GM10248 (cell line): Measurements from ENCODE around the gene RNF144A.

Experiments used
- CTCF ChIA-PET: fragments of 300-600 bp; sonication (Branson Sonifier 250); formaldehyde crosslinking; extraction: SDS; loops from one replicate; lab custom pipeline; 2021; ENCODE audit warnings: antibody characterized with exemption; lab: Yijun Ruan, JAX
- POLR2A ChIA-PET: fragments of 350-650 bp; sonication (Branson Sonifier 250); formaldehyde crosslinking; extraction: SDS; loops from one replicate; lab custom pipeline; 2020; ENCODE audit warnings: antibody characterized with exemption; lab: Yijun Ruan, JAX
- DNase-seq: peaks from one replicate; pipeline ENCODE4 v3.0.0; 2012; ENCODE audit errors: extremely low spot score
- TF ChIP-seq, protein P1 (sequence below): IDR thresholded peaks from 2 replicates; pipeline ENCODE4 v1.5.1; 2012; ENCODE audit warnings: mild to moderate bottlenecking, low read depth; ENCODE audit errors: extremely low read depth, missing control alignments, control extremely low read depth

Gene RNF144A

DNA sequence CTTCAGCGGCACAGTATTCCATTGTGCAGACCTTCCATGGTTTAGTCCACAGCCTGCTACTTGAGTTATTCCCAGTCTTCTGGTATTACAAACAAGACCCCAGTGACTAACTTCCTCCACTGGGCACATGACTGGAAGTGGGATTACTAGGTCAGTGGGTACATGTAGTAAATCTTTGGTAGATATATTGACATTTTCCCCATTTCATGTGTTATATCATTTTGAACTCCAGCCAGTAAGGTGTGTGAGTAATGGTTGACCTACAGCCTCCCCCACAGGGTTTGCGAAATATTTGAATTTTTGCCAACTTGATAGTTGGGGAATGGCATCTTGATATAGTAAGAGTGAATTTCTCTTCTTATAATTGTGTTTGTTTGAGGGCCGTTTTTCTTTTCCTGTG lies 58.8 kb downstream of the RNF144A start:
- ChIA-PET POLR2A (no interaction called here), CTCF (no interaction called here)
- TF ChIP-seq, protein P1, sequence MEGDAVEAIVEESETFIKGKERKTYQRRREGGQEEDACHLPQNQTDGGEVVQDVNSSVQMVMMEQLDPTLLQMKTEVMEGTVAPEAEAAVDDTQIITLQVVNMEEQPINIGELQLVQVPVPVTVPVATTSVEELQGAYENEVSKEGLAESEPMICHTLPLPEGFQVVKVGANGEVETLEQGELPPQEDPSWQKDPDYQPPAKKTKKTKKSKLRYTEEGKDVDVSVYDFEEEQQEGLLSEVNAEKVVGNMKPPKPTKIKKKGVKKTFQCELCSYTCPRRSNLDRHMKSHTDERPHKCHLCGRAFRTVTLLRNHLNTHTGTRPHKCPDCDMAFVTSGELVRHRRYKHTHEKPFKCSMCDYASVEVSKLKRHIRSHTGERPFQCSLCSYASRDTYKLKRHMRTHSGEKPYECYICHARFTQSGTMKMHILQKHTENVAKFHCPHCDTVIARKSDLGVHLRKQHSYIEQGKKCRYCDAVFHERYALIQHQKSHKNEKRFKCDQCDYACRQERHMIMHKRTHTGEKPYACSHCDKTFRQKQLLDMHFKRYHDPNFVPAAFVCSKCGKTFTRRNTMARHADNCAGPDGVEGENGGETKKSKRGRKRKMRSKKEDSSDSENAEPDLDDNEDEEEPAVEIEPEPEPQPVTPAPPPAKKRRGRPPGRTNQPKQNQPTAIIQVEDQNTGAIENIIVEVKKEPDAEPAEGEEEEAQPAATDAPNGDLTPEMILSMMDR: no peak
- no peak for DNase-seq

DNA sequence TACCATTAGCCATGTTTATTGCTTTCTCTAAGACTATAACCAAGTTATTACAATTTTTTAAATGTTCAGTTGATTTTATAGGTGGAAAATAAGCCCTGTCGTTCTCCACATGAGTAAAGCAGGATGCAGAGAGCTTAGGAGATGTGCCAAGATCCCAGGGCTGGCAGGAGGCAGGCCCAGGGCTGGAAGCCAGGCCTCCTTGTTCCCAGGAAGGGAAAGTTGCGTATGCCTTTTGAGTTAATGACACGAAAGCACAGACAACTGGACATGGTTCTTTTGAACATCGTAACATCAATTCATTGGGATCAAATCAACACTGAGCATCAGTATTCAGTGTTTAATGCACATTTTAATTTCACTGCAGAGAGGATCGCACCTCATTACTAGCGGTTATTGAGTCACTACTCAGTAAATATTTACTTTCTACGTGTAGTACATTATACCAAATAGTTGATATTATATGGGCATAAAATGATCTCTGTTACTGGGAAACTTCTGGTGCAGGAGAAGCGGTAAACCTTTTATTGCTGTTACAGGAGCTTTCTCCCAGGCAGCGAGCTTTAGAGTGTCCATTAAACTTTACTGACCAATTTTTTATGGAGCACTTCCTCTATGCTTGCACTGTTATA lies 60.0 kb downstream of the RNF144A start:
- DNase-seq: no peak
- POLR2A ChIA-PET: no interaction called here
- CTCF ChIA-PET: interaction anchor here (0.8 to 1.4 kb wide), 3 partner anchors 16 to 112 kb away, joined by 3 read pairs; no protein-coding TSS in a partner anchor
- TF ChIP-seq, protein P1: no peak

GRCh38 chr2:6977786-6978185 lies 60.6 kb downstream of the RNF144A start:
- POLR2A ChIA-PET: no interaction called here
- TF ChIP-seq, protein P1: no peak
- CTCF ChIA-PET: interaction anchor here (0.8 to 1.4 kb wide), 3 partner anchors 16 to 113 kb away, joined by 3 read pairs; no protein-coding TSS in a partner anchor
- no peak for DNase-seq

DNA sequence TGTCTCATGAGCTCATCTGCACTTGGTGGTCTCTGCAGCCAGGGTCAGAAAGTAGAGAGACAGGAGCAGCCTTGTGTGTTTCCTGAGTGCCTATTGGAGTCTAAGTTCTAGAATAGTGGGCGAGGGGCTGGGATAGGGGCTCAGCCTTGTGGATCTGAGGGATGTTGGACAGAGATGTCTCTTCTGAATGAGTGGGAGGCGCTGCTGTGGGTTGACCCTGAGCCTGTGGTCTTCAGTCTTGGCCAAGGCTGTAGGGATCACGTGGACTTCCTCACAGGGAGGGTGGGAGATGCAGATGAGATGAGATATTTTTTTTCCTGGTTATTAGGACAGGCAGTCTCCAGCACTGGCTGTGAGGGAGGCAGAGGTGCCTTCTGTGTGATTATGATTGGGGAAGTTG lies 61.8 kb downstream of the RNF144A start:
- TF ChIP-seq, protein P1: no peak
- no peak for DNase-seq
- CTCF ChIA-PET: no interaction called here
- POLR2A ChIA-PET: no interaction called here

DNA sequence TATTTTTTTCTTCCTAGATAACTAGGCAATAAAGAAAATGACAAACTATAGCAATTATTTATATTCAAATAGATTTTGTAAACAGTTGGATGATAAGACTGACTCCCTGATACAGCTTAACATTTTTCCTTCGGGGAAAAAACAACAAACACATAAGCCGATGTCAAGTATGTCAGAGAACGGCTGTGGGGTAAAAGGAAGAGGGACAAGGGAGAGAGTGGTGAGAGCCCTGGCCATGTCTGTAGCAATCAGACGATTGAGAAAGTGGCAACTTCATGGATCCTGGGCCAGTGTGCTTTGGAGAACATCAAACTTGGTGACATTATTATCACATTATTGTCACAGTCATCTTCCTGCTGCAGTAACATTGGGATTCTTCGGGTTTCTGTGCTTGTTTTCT lies 65.2 kb downstream of the RNF144A start:
- DNase-seq: no peak
- ChIA-PET POLR2A (no interaction called here), CTCF (interaction anchor here (1.1 kb wide), 1 partner anchor 11 kb away, joined by 4 read pairs; no protein-coding TSS in a partner anchor)
- TF ChIP-seq, protein P1: no peak

DNA sequence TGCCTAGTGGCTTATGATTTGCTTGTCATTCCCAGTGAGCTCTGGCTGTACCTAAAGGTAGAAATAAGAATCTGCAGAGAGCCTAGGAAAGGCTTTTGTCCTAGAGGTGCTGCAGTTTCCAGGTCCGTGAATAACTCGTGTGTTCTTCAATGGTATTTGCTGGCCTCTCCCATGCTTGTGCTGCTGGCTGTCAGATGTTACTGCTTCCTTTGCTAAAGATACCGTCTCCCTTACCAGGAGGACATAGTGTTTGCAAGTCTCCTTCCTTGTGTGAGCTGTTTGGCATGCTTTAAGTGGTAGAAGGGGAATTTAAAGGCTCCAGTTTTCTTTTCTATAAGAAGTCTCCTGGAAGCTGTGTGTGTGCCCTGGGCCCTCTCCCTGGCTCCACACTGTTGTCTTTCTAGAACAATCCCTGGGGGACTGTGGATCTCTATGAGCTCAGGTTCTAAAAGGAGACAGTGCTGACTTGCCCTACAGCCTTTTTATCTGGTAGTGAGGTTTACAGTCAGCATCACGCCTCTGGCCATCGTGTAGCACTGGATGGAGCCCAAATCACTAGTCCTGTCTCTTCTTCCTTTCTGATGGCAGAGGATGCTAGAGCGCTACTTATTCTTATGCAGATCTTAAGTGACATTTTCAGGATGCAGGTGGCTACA lies 65.8 kb downstream of the RNF144A start:
- POLR2A ChIA-PET: no interaction called here
- DNase-seq: no peak
- TF ChIP-seq, protein P1: no peak
- CTCF ChIA-PET: interaction anchor here (1.1 to 1.2 kb wide), 2 partner anchors 10 to 66 kb away, joined by 3 to 4 read pairs; no protein-coding TSS in a partner anchor
